ENCODE measurements around the gene SHB.

Gene SHB

DNA sequence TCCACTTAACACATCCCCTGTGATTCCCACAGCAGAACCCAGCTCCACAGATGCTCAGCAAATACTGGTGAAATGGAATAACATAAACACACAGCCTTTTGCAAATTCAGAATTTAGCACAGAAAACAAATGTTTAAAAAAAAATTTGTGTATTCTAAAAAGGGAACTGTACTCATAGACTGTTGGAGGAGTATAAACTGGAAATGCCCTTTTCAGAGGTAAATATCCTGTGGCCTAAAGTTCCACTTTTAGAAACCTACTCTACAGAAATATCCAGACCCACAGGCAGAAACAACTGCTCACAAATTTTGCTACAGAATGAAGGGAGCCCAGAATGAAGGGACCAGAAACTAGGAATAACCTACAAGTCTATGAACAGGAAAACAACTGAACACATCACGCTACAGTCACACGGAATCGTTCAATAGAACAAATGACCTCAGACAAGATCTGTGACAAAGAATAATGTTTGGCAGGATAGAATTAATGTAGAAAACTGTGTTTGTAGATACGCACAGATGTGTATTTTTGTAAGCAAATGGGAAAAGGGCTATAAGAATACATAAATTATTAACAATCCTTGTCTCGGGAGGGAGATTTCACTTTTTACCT, 78.5 kb downstream of the SHB start:
- no peak for TF ChIP-seq CTCF (IDR thresholded peaks at IDR 0.05; ENCODE audit: insufficient read depth, low read length, poor library complexity, severe bottlenecking)
- no peaks in the 10 kb centered on the region for H3K36me3 ChIP-seq (ENCODE audit: control insufficient read depth, insufficient read depth, low read length)
- H3K27me3 ChIP-seq (replicated peaks; ENCODE audit: control insufficient read depth, insufficient read depth, low read length), result no peaks in the 10 kb centered on the region
- no peak for DNase-seq (ENCODE audit: extremely low read depth, insufficient read length)
- H3K4me3 ChIP-seq (replicated peaks; ENCODE audit: low read depth, low read length), result no peak overlapping the region

- no peak for TF ChIP-seq CTCF (IDR thresholded peaks at IDR 0.05; ENCODE audit: insufficient read depth, low read length, poor library complexity, severe bottlenecking)
- Histone ChIP-seq H3K4me3 (replicated peaks; ENCODE audit: low read depth, low read length) (no peak overlapping the region), H3K27me3 (replicated peaks; ENCODE audit: control insufficient read depth, insufficient read depth, low read length) (no peaks in the 10 kb centered on the region), H3K36me3 (ENCODE audit: control insufficient read depth, insufficient read depth, low read length) (no peaks in the 10 kb centered on the region)
- DNase-seq (ENCODE audit: extremely low read depth, insufficient read length), result no peak
Observed at GRCh38 chr9:37989701-37990100, 79.3 kb downstream of the SHB start.

GRCh38 chr9:37988602-37989001, 80.4 kb downstream of the SHB start:
- DNase-seq (ENCODE audit: extremely low read depth, insufficient read length), result no peak
- no peaks in the 10 kb centered on the region for H3K27me3 ChIP-seq (replicated peaks; ENCODE audit: control insufficient read depth, insufficient read depth, low read length)
- TF ChIP-seq CTCF (IDR thresholded peaks at IDR 0.05; ENCODE audit: insufficient read depth, low read length, poor library complexity, severe bottlenecking), result no peak
- H3K36me3 ChIP-seq (ENCODE audit: control insufficient read depth, insufficient read depth, low read length), result no peaks in the 10 kb centered on the region
- no peak overlapping the region for H3K4me3 ChIP-seq (replicated peaks; ENCODE audit: low read depth, low read length)

- no peaks in the 10 kb centered on the region for H3K36me3 ChIP-seq (ENCODE audit: control insufficient read depth, insufficient read depth, low read length)
- DNase-seq (ENCODE audit: extremely low read depth, insufficient read length), result no peak
- no peak overlapping the region for H3K4me3 ChIP-seq (replicated peaks; ENCODE audit: low read depth, low read length)
- no peaks in the 10 kb centered on the region for H3K27me3 ChIP-seq (replicated peaks; ENCODE audit: control insufficient read depth, insufficient read depth, low read length)
- no peak for TF ChIP-seq CTCF (IDR thresholded peaks at IDR 0.05; ENCODE audit: insufficient read depth, low read length, poor library complexity, severe bottlenecking)
Observed at GRCh38 chr9:37988041-37988440, 81.0 kb downstream of the SHB start.

GRCh38 chr9:37987467-37987981, 81.5 kb downstream of the SHB start:
- H3K4me3 ChIP-seq (replicated peaks; ENCODE audit: low read depth, low read length), result no peak overlapping the region
- DNase-seq (ENCODE audit: extremely low read depth, insufficient read length), result no peak
- H3K36me3 ChIP-seq (ENCODE audit: control insufficient read depth, insufficient read depth, low read length), result no peaks in the 10 kb centered on the region
- no peaks in the 10 kb centered on the region for H3K27me3 ChIP-seq (replicated peaks; ENCODE audit: control insufficient read depth, insufficient read depth, low read length)
- no peak for TF ChIP-seq CTCF (IDR thresholded peaks at IDR 0.05; ENCODE audit: insufficient read depth, low read length, poor library complexity, severe bottlenecking)

Data from GM06990 (cell line).